ENCODE measurements around the gene BCL7B. TPM values are rescaled to one million over a fixed set of nuclear protein-coding genes. Genes with fewer than 3 reads are reported as not detected.
"Not testable (repeated sequence)": the region's sequence is repeated elsewhere in the genome, so short reads cannot be mapped to it uniquely, and the experiment has no call there.

The BCL7B gene
- total and polyA plus RNA-seq, 9 donors, result 6.6 to 37.0 (median 34.3) TPM

DNA sequence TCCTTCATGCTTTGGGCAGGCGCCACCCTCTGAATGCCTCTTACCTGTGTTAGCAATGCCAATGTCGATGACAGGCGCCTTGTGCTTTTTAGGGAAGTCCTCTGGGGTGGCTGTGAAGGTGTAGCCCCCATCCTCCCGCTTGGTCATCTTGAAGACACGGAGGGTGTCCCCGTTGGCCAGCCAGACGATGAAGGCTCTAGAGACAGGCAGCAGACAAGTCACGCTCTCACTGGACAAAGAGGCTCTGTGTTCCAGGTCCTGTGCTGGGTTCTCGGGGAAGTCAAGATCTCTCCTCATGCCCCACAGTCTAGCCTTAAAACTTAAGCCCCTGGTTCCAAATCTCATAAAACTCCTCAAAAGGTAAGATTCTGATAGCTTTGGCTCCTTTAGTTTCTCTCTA is 15.8 kb upstream of the BCL7B start:
- no peaks in the 10 kb centered on the region for H3K9me3 ChIP-seq (replicated peaks; ENCODE audit: control insufficient read depth, low read depth, low read length)
- DNase-seq, result no peak
- peaks cover 71% of the 10 kb centered on the region for H3K36me3 ChIP-seq (ENCODE audit: control insufficient read depth, insufficient read depth, low read length)
- 94% methylated on average over 6 of the region's 9 CpGs for WGBS (ENCODE audit: insufficient coverage)
- H3K4me1 ChIP-seq (ENCODE audit: control insufficient read depth, insufficient read depth, low read length), result peaks cover 7% of the 10 kb centered on the region
- H3K27me3 ChIP-seq (ENCODE audit: control insufficient read depth, insufficient read depth, low read length), result no peaks in the 10 kb centered on the region
- H3K4me3 ChIP-seq (ENCODE audit: low read length), result no peak overlapping the region
- no peak overlapping the region for H3K27ac ChIP-seq (ENCODE audit: low read length)

- H3K27ac ChIP-seq (ENCODE audit: low read length), result no peak overlapping the region
- WGBS (ENCODE audit: insufficient coverage), result 67% methylated on average over 1 of the region's 6 CpGs
- H3K27me3 ChIP-seq (ENCODE audit: control insufficient read depth, insufficient read depth, low read length), result no peaks in the 10 kb centered on the region
- no peaks in the 10 kb centered on the region for H3K9me3 ChIP-seq (replicated peaks; ENCODE audit: control insufficient read depth, low read depth, low read length)
- no peak for DNase-seq
- H3K4me3 ChIP-seq (ENCODE audit: low read length), result no peak overlapping the region
- peaks cover 71% of the 10 kb centered on the region for H3K36me3 ChIP-seq (ENCODE audit: control insufficient read depth, insufficient read depth, low read length)
- peaks cover 7% of the 10 kb centered on the region for H3K4me1 ChIP-seq (ENCODE audit: control insufficient read depth, insufficient read depth, low read length)
These were observed 15.3 kb upstream of the BCL7B start for GRCh38 chr7:73572767-73573186.

GRCh38 chr7:73570977-73571376 is 13.5 kb upstream of the BCL7B start:
- 87% methylated on average over 9 of the region's 10 CpGs for WGBS (ENCODE audit: insufficient coverage)
- no peaks in the 10 kb centered on the region for H3K4me1 ChIP-seq (ENCODE audit: control insufficient read depth, insufficient read depth, low read length)
- H3K27ac ChIP-seq (ENCODE audit: low read length), result no peak overlapping the region
- no peak for DNase-seq
- no peaks in the 10 kb centered on the region for H3K9me3 ChIP-seq (replicated peaks; ENCODE audit: control insufficient read depth, low read depth, low read length)
- H3K4me3 ChIP-seq (ENCODE audit: low read length), result no peak overlapping the region
- H3K27me3 ChIP-seq (ENCODE audit: control insufficient read depth, insufficient read depth, low read length), result no peaks in the 10 kb centered on the region
- peaks cover 65% of the 10 kb centered on the region for H3K36me3 ChIP-seq (ENCODE audit: control insufficient read depth, insufficient read depth, low read length)

DNA sequence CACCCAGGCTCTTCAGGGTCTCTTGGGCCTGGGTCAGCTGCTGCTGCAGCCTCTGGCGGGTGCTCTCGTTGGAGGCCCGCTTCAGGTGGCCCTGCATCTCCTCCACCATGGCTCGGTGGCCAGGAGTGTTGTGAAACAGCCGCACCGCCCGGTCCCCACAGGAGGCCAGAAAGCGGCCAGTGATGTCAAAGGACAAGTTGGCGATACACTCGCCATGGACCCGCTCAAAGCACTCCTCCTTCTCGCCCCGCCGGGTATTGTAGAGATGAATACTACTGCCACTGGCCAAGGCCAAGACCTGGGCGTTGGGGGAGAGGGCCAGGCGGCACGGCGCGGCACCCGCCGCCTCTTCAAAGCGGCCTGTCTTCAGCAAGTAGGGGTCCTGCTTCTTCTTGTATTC is 13.0 kb upstream of the BCL7B start:
- H3K27me3 ChIP-seq (ENCODE audit: control insufficient read depth, insufficient read depth, low read length), result no peaks in the 10 kb centered on the region
- H3K9me3 ChIP-seq (replicated peaks; ENCODE audit: control insufficient read depth, low read depth, low read length), result no peaks in the 10 kb centered on the region
- H3K36me3 ChIP-seq (ENCODE audit: control insufficient read depth, insufficient read depth, low read length), result peaks cover 60% of the 10 kb centered on the region
- 96% methylated on average over 21 of the region's 22 CpGs for WGBS (ENCODE audit: insufficient coverage)
- H3K4me1 ChIP-seq (ENCODE audit: control insufficient read depth, insufficient read depth, low read length), result no peaks in the 10 kb centered on the region
- H3K4me3 ChIP-seq (ENCODE audit: low read length), result no peak overlapping the region
- H3K27ac ChIP-seq (ENCODE audit: low read length), result no peak overlapping the region
- no peak for DNase-seq

GRCh38 chr7:73569042-73569608 is 11.6 kb upstream of the BCL7B start:
- Histone ChIP-seq H3K27ac (ENCODE audit: low read length) (no peak overlapping the region), H3K36me3 (ENCODE audit: control insufficient read depth, insufficient read depth, low read length) (peaks cover 50% of the 10 kb centered on the region), H3K27me3 (ENCODE audit: control insufficient read depth, insufficient read depth, low read length) (peaks cover 2% of the 10 kb centered on the region), H3K4me1 (ENCODE audit: control insufficient read depth, insufficient read depth, low read length) (no peaks in the 10 kb centered on the region), H3K4me3 (ENCODE audit: low read length) (no peak overlapping the region), H3K9me3 (replicated peaks; ENCODE audit: control insufficient read depth, low read depth, low read length) (no peaks in the 10 kb centered on the region)
- WGBS (ENCODE audit: insufficient coverage), result 93% methylated on average over 4 of the region's 5 CpGs
- DNase-seq, result no peak

GRCh38 chr7:73567846-73568685 is 10.6 kb upstream of the BCL7B start:
- no peaks in the 10 kb centered on the region for H3K9me3 ChIP-seq (replicated peaks; ENCODE audit: control insufficient read depth, low read depth, low read length)
- H3K36me3 ChIP-seq (ENCODE audit: control insufficient read depth, insufficient read depth, low read length), result peaks cover 40% of the 10 kb centered on the region
- WGBS (ENCODE audit: insufficient coverage), result 69% methylated on average over 8 of the region's 12 CpGs
- no peak overlapping the region for H3K27ac ChIP-seq (ENCODE audit: low read length)
- H3K27me3 ChIP-seq (ENCODE audit: control insufficient read depth, insufficient read depth, low read length), result peaks cover 2% of the 10 kb centered on the region
- DNase-seq, result no peak
- H3K4me3 ChIP-seq (ENCODE audit: low read length), result no peak overlapping the region
- no peaks in the 10 kb centered on the region for H3K4me1 ChIP-seq (ENCODE audit: control insufficient read depth, insufficient read depth, low read length)

DNA sequence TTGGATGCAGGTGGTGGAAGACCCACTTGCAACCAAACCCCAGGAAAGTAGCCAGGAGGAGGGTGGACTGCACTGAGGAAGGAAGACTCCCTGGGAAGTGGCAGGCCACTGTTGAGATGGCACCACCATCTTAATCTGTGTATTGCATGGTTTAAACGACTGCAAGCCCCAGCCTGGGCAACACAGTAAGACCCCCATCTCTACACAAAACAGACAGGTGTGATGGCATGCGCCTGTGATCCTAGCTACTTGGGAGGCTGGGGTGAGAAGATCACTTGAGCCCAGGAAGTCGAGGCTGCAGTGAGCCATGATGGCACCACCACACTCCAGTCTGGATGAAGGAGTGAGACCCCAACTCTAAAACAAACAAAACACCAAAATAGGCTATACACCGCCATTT is 9.7 kb upstream of the BCL7B start:
- no CpG with 5 or more reads among the region's 4 CpGs for WGBS (ENCODE audit: insufficient coverage)
- Histone ChIP-seq H3K4me1 (ENCODE audit: control insufficient read depth, insufficient read depth, low read length) (no peaks in the 10 kb centered on the region), H3K9me3 (replicated peaks; ENCODE audit: control insufficient read depth, low read depth, low read length) (no peaks in the 10 kb centered on the region), H3K27me3 (ENCODE audit: control insufficient read depth, insufficient read depth, low read length) (peaks cover 2% of the 10 kb centered on the region), H3K4me3 (ENCODE audit: low read length) (no peak overlapping the region), H3K27ac (ENCODE audit: low read length) (no peak overlapping the region), H3K36me3 (ENCODE audit: control insufficient read depth, insufficient read depth, low read length) (peaks cover 31% of the 10 kb centered on the region)
- no peak for DNase-seq

DNA sequence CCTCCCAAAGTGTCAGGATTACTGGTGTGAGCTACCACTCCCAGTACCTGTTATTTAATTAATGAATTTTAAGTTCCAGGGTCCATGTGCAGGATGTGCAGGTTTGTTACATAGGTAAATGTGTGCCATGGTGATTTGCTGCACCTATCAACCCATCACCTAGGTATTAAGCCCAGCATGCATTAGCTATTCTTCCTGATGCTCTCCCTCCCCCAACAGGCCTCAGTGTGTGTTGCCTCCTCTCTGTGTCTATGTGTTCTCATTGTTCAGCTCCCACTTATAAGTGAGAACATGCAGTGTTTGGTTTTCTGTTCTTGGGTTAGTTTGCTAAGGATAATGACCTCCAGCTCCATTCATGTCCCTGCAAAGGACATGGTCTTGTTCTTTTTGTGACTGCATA is 8.9 kb upstream of the BCL7B start:
- not testable (repeated sequence) for H3K27ac ChIP-seq (ENCODE audit: low read length); DNase-seq; H3K27me3 ChIP-seq (ENCODE audit: control insufficient read depth, insufficient read depth, low read length); H3K4me3 ChIP-seq (ENCODE audit: low read length); H3K4me1 ChIP-seq (ENCODE audit: control insufficient read depth, insufficient read depth, low read length); H3K9me3 ChIP-seq (replicated peaks; ENCODE audit: control insufficient read depth, low read depth, low read length)
- H3K36me3 ChIP-seq (ENCODE audit: control insufficient read depth, insufficient read depth, low read length), result peaks cover 25% of the 10 kb centered on the region

GRCh38 chr7:73565675-73566340 is 8.3 kb upstream of the BCL7B start:
- Histone ChIP-seq H3K4me3 (ENCODE audit: low read length) (no peak overlapping the region), H3K27me3 (ENCODE audit: control insufficient read depth, insufficient read depth, low read length) (peaks cover 2% of the 10 kb centered on the region), H3K4me1 (ENCODE audit: control insufficient read depth, insufficient read depth, low read length) (no peaks in the 10 kb centered on the region), H3K9me3 (replicated peaks; ENCODE audit: control insufficient read depth, low read depth, low read length) (no peaks in the 10 kb centered on the region), H3K27ac (ENCODE audit: low read length) (no peak overlapping the region), H3K36me3 (ENCODE audit: control insufficient read depth, insufficient read depth, low read length) (peaks cover 19% of the 10 kb centered on the region)
- 84% methylated on average over 3 of the region's 7 CpGs for WGBS (ENCODE audit: insufficient coverage)
- DNase-seq, result no peak

- peaks cover 2% of the 10 kb centered on the region for H3K27me3 ChIP-seq (ENCODE audit: control insufficient read depth, insufficient read depth, low read length)
These were observed 2.8 kb upstream of the BCL7B start for GRCh38 chr7:73560109-73560835.

More at GRCh38 chr7:73560109-73560835, 2.8 kb upstream of the BCL7B start:
- Histone ChIP-seq H3K4me1 (ENCODE audit: control insufficient read depth, insufficient read depth, low read length) (peaks cover 23% of the 10 kb centered on the region), H3K4me3 (ENCODE audit: low read length) (no peak overlapping the region), H3K9me3 (replicated peaks; ENCODE audit: control insufficient read depth, low read depth, low read length) (no peaks in the 10 kb centered on the region), H3K27ac (ENCODE audit: low read length) (no peak overlapping the region), H3K36me3 (ENCODE audit: control insufficient read depth, insufficient read depth, low read length) (no peaks in the 10 kb centered on the region)
- peak; percentile 32 for DNase-seq
- WGBS (ENCODE audit: insufficient coverage), result 69% methylated on average over 9 of the region's 11 CpGs

Measured in muscle of leg (tissue), 11 donors.